GM12801 (cell line): ENCODE results near the gene PTPRK.

Experiments used
- TF ChIP-seq, protein P1 (sequence below): IDR thresholded peaks from one replicate; pipeline ENCODE4 v1.5.1; 2011; ENCODE audit warnings: control low read depth; ENCODE audit not compliant: insufficient read length; ENCODE audit errors: extremely low read depth

PTPRK gene

DNA sequence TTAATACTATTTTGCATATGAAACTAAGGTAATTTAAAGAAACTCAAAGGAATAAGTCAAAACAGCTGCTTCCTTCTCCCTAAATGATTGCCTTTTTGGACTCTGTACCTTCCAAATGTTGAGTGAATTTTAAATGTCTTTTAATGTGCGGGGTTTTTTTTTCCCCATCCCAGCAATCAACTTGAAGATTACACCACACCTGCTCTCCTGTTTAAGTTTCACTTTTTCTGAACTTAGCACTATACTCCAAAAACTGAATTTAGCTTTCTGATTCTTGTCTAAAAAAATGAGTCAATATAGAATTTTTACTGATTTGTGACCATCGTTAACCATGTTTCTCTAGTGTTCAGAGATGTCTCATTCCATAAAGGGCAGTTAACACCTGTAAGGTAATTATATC is 398.8 kb downstream of the PTPRK start:
- TF ChIP-seq, protein P1, sequence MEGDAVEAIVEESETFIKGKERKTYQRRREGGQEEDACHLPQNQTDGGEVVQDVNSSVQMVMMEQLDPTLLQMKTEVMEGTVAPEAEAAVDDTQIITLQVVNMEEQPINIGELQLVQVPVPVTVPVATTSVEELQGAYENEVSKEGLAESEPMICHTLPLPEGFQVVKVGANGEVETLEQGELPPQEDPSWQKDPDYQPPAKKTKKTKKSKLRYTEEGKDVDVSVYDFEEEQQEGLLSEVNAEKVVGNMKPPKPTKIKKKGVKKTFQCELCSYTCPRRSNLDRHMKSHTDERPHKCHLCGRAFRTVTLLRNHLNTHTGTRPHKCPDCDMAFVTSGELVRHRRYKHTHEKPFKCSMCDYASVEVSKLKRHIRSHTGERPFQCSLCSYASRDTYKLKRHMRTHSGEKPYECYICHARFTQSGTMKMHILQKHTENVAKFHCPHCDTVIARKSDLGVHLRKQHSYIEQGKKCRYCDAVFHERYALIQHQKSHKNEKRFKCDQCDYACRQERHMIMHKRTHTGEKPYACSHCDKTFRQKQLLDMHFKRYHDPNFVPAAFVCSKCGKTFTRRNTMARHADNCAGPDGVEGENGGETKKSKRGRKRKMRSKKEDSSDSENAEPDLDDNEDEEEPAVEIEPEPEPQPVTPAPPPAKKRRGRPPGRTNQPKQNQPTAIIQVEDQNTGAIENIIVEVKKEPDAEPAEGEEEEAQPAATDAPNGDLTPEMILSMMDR: no peak

DNA sequence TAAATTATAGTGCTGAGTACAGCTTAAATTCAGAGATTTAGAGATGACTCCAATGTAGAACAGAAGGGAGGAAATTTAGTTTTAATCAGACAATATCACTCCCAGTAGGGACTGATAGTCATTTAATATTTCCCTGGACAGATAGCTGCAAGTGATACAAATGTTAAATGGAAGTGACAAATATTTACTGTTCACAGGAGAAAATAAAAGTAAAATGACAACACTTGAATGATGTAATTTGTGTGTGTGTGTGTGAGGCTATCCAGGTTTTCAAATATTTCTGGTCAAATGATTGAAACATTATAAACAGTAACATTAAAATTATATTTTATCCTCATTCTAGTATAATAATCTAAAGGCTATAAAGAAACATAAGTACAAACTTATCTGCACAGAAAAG is 399.2 kb downstream of the PTPRK start:
- TF ChIP-seq, protein P1: no peak

DNA sequence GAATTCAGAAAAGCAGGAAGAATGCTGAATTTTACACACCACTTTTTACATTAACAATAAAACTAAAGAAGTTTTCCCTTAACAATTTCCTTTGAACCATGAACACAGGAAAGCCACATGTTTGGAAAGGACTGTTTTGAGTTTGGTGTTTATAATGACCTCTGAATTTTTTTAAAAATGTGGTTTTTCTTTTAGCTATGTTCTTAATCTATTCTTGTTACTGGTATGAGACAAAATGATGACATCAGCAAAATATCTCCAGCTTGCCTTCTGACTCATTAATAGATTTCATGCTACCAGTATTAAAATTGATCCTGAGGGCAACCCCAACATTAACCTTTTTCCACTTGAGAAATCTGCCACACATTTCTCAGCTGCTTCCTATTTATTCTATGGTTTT is 402.0 kb downstream of the PTPRK start:
- TF ChIP-seq, protein P1: no peak

DNA sequence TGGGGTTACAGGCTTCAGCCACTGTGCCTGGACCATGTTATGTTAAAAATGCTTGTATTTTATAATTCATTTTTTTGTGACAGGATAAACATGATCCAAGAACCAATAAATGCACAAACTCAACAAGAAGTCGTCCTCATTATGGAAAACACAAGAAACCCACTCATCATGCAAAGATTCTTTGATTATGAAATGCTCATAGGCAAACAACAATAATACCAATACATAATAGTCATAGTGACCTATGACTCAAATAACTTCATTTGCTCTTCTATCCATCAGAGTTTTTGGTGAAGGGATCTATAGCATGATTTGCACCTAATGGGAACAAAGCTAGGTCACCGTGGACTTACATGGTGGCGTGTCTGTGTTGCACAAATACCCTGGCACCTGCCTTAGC is 402.5 kb downstream of the PTPRK start:
- TF ChIP-seq, protein P1: no peak

DNA sequence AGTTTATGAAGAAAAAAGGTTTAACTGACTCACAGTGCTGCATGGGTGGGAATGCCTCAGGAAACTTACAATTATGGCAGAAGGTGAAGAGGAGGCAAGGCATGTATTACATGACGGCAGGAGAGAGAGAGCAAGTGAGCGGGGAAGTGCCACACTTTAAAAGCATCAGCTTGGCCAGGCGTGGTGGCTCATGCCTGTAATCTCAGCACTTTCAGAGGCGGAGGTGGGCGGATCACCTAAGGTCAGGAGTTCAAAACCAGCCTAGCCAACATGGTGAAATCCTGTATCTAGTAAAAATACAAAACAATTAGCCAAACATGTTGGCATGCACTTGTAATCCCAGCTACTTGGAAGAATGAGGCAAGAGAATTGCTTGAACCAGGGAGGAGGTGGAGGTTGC is 406.2 kb downstream of the PTPRK start:
- TF ChIP-seq, protein P1: no peak

DNA sequence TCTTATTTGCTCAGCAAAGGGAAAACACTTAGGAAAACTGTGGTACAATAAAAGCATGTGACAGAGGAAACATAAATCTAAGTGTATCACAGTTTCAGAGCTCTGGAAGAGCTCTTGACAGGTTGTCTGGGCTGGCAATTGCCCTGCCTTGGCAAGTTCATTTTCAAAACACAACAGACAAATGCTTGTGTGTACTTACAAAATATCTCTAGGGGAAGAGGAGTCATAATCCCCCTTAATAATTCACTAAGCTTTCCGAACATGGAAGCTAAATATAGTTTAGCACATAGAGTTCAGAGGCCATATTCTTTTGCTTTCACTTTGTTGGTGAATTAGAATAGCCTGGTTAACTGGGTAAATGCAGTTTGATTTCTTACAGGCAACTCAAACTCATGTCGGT is 407.9 kb downstream of the PTPRK start:
- TF ChIP-seq, protein P1: no peak

DNA sequence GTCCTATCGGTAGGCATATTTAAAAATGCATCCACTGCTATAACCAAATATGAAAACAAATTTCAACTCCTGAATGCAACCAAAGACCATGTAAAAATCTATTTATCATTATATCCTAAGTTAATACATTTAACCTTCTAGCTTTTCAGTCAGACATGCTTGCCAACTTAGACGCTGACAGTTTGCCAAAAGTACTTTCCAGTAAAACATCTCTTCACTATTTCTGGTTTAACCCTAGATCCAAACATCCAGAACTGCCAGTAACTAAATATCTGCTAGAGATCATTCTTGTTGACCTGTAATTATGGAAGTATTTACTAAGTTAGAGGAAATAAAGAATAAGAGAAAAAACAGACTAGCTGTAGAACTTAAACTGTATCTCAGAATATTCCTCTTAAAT is 409.3 kb downstream of the PTPRK start:
- TF ChIP-seq, protein P1: no peak

DNA sequence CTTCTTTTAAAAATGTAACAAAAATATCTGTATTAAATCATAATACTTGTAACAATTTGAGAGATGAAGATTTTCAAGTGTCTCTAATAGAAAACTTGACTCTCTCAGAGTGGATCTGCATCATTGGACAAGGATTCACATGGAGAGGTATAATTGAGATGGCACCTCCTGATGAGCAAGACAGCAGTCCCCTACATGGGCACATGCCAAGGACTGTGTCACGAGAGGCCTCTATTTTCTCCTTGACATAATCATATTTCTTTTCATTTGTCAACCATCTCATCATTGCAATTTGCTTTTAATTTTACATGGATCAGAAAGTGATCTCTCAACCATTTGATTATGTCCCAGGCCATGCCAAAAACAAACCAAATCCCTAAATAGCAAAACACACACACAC is 412.7 kb downstream of the PTPRK start:
- TF ChIP-seq, protein P1: no peak
